Activated naive CD4-positive, alpha-beta T cell treated with anti-CD3 and anti-CD28 coated beads, Interleukin-2, amount 10 ng/mL, durations not matched to agents 7 days and 5 days (primary cell): ENCODE measurements around the gene ADCY10.

Source experiments
- CTCF ChIA-PET: fragments of 350-600 bp; sonication (Branson Sonifier 250); formaldehyde crosslinking; loops from one replicate; lab custom pipeline; 2021; ENCODE audit warnings: antibody characterized with exemption; lab: Charles Lee
- DNase-seq: peaks from one replicate; pipeline ENCODE4 v3.0.0-alpha.2; 2020
- H3K27ac Mint-ChIP-seq: one replicate; pipeline ENCODE4 v1.8.0; 2021; ENCODE audit warnings: mild to moderate bottlenecking, moderate library complexity, mixed read lengths
- H3K27me3 Mint-ChIP-seq: one replicate; pipeline ENCODE4 v1.8.0; 2021; ENCODE audit warnings: mild to moderate bottlenecking, mixed read lengths
- H3K36me3 Mint-ChIP-seq: one replicate; pipeline ENCODE4 v1.8.0; 2021; ENCODE audit warnings: mixed read lengths
- H3K4me1 Mint-ChIP-seq: one replicate; pipeline ENCODE4 v1.8.0; 2021; ENCODE audit warnings: mixed read lengths
- H3K4me3 Mint-ChIP-seq: one replicate; pipeline ENCODE4 v1.8.0; 2021; ENCODE audit warnings: mild to moderate bottlenecking, moderate library complexity, mixed read lengths
- H3K9me3 Mint-ChIP-seq: one replicate; pipeline ENCODE4 v1.8.0; 2021; ENCODE audit warnings: mixed read lengths

ADCY10 gene

GRCh38 chr1:167792188-167792565 lies 121.8 kb downstream of the ADCY10 start:
- no peak overlapping the region for H3K27ac Mint-ChIP-seq
- no peak for DNase-seq
- peaks cover 19% of the 10 kb centered on the region for H3K36me3 Mint-ChIP-seq
- H3K4me1 Mint-ChIP-seq = peaks cover 4% of the 10 kb centered on the region
- H3K9me3 Mint-ChIP-seq = no peaks in the 10 kb centered on the region
- CTCF ChIA-PET = no interaction called here
- no peak overlapping the region for H3K4me3 Mint-ChIP-seq
- no peaks in the 10 kb centered on the region for H3K27me3 Mint-ChIP-seq

- CTCF ChIA-PET = interaction anchor here (0.7 kb wide), 1 partner anchor 101 kb away, joined by 3 read pairs; no protein-coding TSS in a partner anchor
- no peak for DNase-seq
- H3K4me3 Mint-ChIP-seq = no peak overlapping the region
- peaks cover 19% of the 10 kb centered on the region for H3K36me3 Mint-ChIP-seq
- H3K4me1 Mint-ChIP-seq = peaks cover 2% of the 10 kb centered on the region
- no peaks in the 10 kb centered on the region for H3K9me3 Mint-ChIP-seq
- no peaks in the 10 kb centered on the region for H3K27me3 Mint-ChIP-seq
- H3K27ac Mint-ChIP-seq = no peak overlapping the region
Measured at GRCh38 chr1:167791281-167792187, 122.4 kb downstream of the ADCY10 start.

- DNase-seq = no peak
- Mint-ChIP-seq H3K36me3 (peaks cover 19% of the 10 kb centered on the region), H3K9me3 (no peaks in the 10 kb centered on the region), H3K4me3 (no peak overlapping the region), H3K27ac (no peak overlapping the region), H3K4me1 (no peaks in the 10 kb centered on the region), H3K27me3 (no peaks in the 10 kb centered on the region)
- CTCF ChIA-PET = no interaction called here
Measured at GRCh38 chr1:167790117-167790516, 123.8 kb downstream of the ADCY10 start.

GRCh38 chr1:167789501-167789900 lies 124.4 kb downstream of the ADCY10 start:
- no peaks in the 10 kb centered on the region for H3K9me3 Mint-ChIP-seq
- CTCF ChIA-PET = no interaction called here
- no peaks in the 10 kb centered on the region for H3K4me1 Mint-ChIP-seq

GRCh38 chr1:167786502-167786901 lies 127.4 kb downstream of the ADCY10 start:
- Mint-ChIP-seq H3K27me3 (no peaks in the 10 kb centered on the region), H3K9me3 (no peaks in the 10 kb centered on the region), H3K4me3 (no peak overlapping the region), H3K4me1 (no peaks in the 10 kb centered on the region), H3K36me3 (peaks cover 19% of the 10 kb centered on the region), H3K27ac (no peak overlapping the region)
- CTCF ChIA-PET = no interaction called here
- no peak for DNase-seq

More at GRCh38 chr1:167789501-167789900, 124.4 kb downstream of the ADCY10 start:
- H3K36me3 Mint-ChIP-seq = peaks cover 19% of the 10 kb centered on the region
- no peak overlapping the region for H3K4me3 Mint-ChIP-seq
- no peaks in the 10 kb centered on the region for H3K27me3 Mint-ChIP-seq
- no peak overlapping the region for H3K27ac Mint-ChIP-seq
- no peak for DNase-seq

GRCh38 chr1:167784876-167785550 lies 128.9 kb downstream of the ADCY10 start:
- no peaks in the 10 kb centered on the region for H3K9me3 Mint-ChIP-seq
- no peak overlapping the region for H3K4me3 Mint-ChIP-seq
- H3K27me3 Mint-ChIP-seq = no peaks in the 10 kb centered on the region
- no peaks in the 10 kb centered on the region for H3K4me1 Mint-ChIP-seq
- DNase-seq = no peak
- CTCF ChIA-PET = interaction anchor here (1.7 kb wide), 1 partner anchor 17 kb away, joined by 4 read pairs; no protein-coding TSS in a partner anchor
- peaks cover 18% of the 10 kb centered on the region for H3K36me3 Mint-ChIP-seq
- H3K27ac Mint-ChIP-seq = no peak overlapping the region

GRCh38 chr1:167782946-167783345 lies 131.0 kb downstream of the ADCY10 start:
- CTCF ChIA-PET = no interaction called here
- no peaks in the 10 kb centered on the region for H3K4me1 Mint-ChIP-seq
- H3K9me3 Mint-ChIP-seq = no peaks in the 10 kb centered on the region
- peaks cover 11% of the 10 kb centered on the region for H3K36me3 Mint-ChIP-seq
- no peak overlapping the region for H3K4me3 Mint-ChIP-seq
- H3K27ac Mint-ChIP-seq = no peak overlapping the region
- H3K27me3 Mint-ChIP-seq = no peaks in the 10 kb centered on the region
- DNase-seq = no peak

GRCh38 chr1:167781558-167781957 lies 132.4 kb downstream of the ADCY10 start:
- no peak for DNase-seq
- H3K4me1 Mint-ChIP-seq = peaks cover 10% of the 10 kb centered on the region
- H3K27me3 Mint-ChIP-seq = no peaks in the 10 kb centered on the region
- no peak overlapping the region for H3K27ac Mint-ChIP-seq
- peaks cover 16% of the 10 kb centered on the region for H3K36me3 Mint-ChIP-seq
- no peak overlapping the region for H3K4me3 Mint-ChIP-seq
- CTCF ChIA-PET = interaction anchor here (1.4 kb wide), 1 partner anchor 15 kb away, joined by 3 read pairs; no protein-coding TSS in a partner anchor
- H3K9me3 Mint-ChIP-seq = no peaks in the 10 kb centered on the region

- Mint-ChIP-seq H3K9me3 (no peaks in the 10 kb centered on the region), H3K36me3 (peaks cover 18% of the 10 kb centered on the region), H3K4me3 (no peak overlapping the region), H3K27ac (peak overlapping the region; percentile 74), H3K4me1 (peaks cover 14% of the 10 kb centered on the region), H3K27me3 (no peaks in the 10 kb centered on the region)
- CTCF ChIA-PET = no interaction called here
- DNase-seq = no peak
Measured at GRCh38 chr1:167777269-167777650, 136.7 kb downstream of the ADCY10 start.

GRCh38 chr1:167776616-167777268 lies 137.2 kb downstream of the ADCY10 start:
- CTCF ChIA-PET = no interaction called here

GRCh38 chr1:167776151-167776550 lies 137.8 kb downstream of the ADCY10 start:
- H3K27me3 Mint-ChIP-seq = no peaks in the 10 kb centered on the region
- no peak for DNase-seq
- H3K4me1 Mint-ChIP-seq = peaks cover 14% of the 10 kb centered on the region
- H3K4me3 Mint-ChIP-seq = no peak overlapping the region
- H3K27ac Mint-ChIP-seq = no peak overlapping the region
- peaks cover 23% of the 10 kb centered on the region for H3K36me3 Mint-ChIP-seq
- no peaks in the 10 kb centered on the region for H3K9me3 Mint-ChIP-seq
- CTCF ChIA-PET = no interaction called here

More at GRCh38 chr1:167776616-167777268, 137.2 kb downstream of the ADCY10 start:
- peak overlapping the region; percentile 74 for H3K27ac Mint-ChIP-seq
- no peaks in the 10 kb centered on the region for H3K9me3 Mint-ChIP-seq
- H3K4me3 Mint-ChIP-seq = no peak overlapping the region
- no peak for DNase-seq
- H3K4me1 Mint-ChIP-seq = peaks cover 14% of the 10 kb centered on the region
- no peaks in the 10 kb centered on the region for H3K27me3 Mint-ChIP-seq
- H3K36me3 Mint-ChIP-seq = peaks cover 21% of the 10 kb centered on the region

GRCh38 chr1:167775178-167775577 lies 138.8 kb downstream of the ADCY10 start:
- no peaks in the 10 kb centered on the region for H3K9me3 Mint-ChIP-seq
- CTCF ChIA-PET = interaction anchor here (0.8 kb wide), 1 partner anchor 13 kb away, joined by 3 read pairs; no protein-coding TSS in a partner anchor
- H3K4me1 Mint-ChIP-seq = peaks cover 14% of the 10 kb centered on the region
- no peaks in the 10 kb centered on the region for H3K27me3 Mint-ChIP-seq
- DNase-seq = no peak
- H3K36me3 Mint-ChIP-seq = peaks cover 28% of the 10 kb centered on the region
- H3K4me3 Mint-ChIP-seq = no peak overlapping the region
- H3K27ac Mint-ChIP-seq = no peak overlapping the region

- peaks cover 30% of the 10 kb centered on the region for H3K36me3 Mint-ChIP-seq
Measured at GRCh38 chr1:167774710-167775109, 139.2 kb downstream of the ADCY10 start.

GRCh38 chr1:167773516-167773915 lies 140.4 kb downstream of the ADCY10 start:
- H3K9me3 Mint-ChIP-seq = no peaks in the 10 kb centered on the region
- CTCF ChIA-PET = interaction anchor here (1.0 kb wide), 1 partner anchor 22 kb away, joined by 3 read pairs; no protein-coding TSS in a partner anchor
- no peak for DNase-seq
- peaks cover 32% of the 10 kb centered on the region for H3K36me3 Mint-ChIP-seq
- H3K4me3 Mint-ChIP-seq = no peak overlapping the region
- H3K27me3 Mint-ChIP-seq = no peaks in the 10 kb centered on the region
- peaks cover 14% of the 10 kb centered on the region for H3K4me1 Mint-ChIP-seq
- no peak overlapping the region for H3K27ac Mint-ChIP-seq

More at GRCh38 chr1:167774710-167775109, 139.2 kb downstream of the ADCY10 start:
- peaks cover 14% of the 10 kb centered on the region for H3K4me1 Mint-ChIP-seq
- H3K27ac Mint-ChIP-seq = no peak overlapping the region
- no peak overlapping the region for H3K4me3 Mint-ChIP-seq
- H3K9me3 Mint-ChIP-seq = no peaks in the 10 kb centered on the region
- no peak for DNase-seq
- CTCF ChIA-PET = interaction anchor here (0.6 to 0.8 kb wide), 2 partner anchors 11 to 13 kb away, joined by 3 read pairs; no protein-coding TSS in a partner anchor
- no peaks in the 10 kb centered on the region for H3K27me3 Mint-ChIP-seq
